Uterus (tissue), 2 donors: ENCODE data around the gene OR2AG1.

ENCODE experiments used
- CTCF ChIP-seq, 4 experiments: fragments of 200-600 bp in 2 of 4; fragments of 450-650 bp in 2 of 4; sonication (generic) in 2 of 4; IDR thresholded peaks; one replicate each; pipeline ENCODE4 v1.5.1; 2016 to 2019; ENCODE audit warnings: antibody characterized with exemption in 4 of 4, mild to moderate bottlenecking in 2 of 4, moderate library complexity in 1 of 4
- POLR2A ChIP-seq, 2 donors: fragments of 450-650 bp; IDR thresholded peaks; one replicate each; pipeline ENCODE4 v1.6.1; 2016; ENCODE audit warnings: antibody characterized with exemption in 2 of 2, mild to moderate bottlenecking in 1 of 2, moderate library complexity in 1 of 2

- TF ChIP-seq CTCF (IDR thresholded peaks at IDR 0.05), result no peak
- no peak for TF ChIP-seq POLR2A (IDR thresholded peaks at IDR 0.05)
Observed at GRCh38 chr11:6799402-6799801, 16.6 kb downstream of the OR2AG1 start, which contains the start of gene OR6A2.
